Uterus (tissue), 2 donors: ENCODE data around the gene PSMB9.

ENCODE experiments used
- POLR2A ChIP-seq, 2 donors: fragments of 450-650 bp; IDR thresholded peaks; one replicate each; pipeline ENCODE4 v1.6.1; 2016; ENCODE audit warnings: antibody characterized with exemption in 2 of 2, mild to moderate bottlenecking in 1 of 2, moderate library complexity in 1 of 2
- TF ChIP-seq, protein P1 (sequence below), 4 experiments: fragments of 200-600 bp in 2 of 4; fragments of 450-650 bp in 2 of 4; sonication (generic) in 2 of 4; IDR thresholded peaks; one replicate each; pipeline ENCODE4 v1.5.1; 2016 to 2019; ENCODE audit warnings: antibody characterized with exemption in 4 of 4, mild to moderate bottlenecking in 2 of 4, moderate library complexity in 1 of 4

DNA sequence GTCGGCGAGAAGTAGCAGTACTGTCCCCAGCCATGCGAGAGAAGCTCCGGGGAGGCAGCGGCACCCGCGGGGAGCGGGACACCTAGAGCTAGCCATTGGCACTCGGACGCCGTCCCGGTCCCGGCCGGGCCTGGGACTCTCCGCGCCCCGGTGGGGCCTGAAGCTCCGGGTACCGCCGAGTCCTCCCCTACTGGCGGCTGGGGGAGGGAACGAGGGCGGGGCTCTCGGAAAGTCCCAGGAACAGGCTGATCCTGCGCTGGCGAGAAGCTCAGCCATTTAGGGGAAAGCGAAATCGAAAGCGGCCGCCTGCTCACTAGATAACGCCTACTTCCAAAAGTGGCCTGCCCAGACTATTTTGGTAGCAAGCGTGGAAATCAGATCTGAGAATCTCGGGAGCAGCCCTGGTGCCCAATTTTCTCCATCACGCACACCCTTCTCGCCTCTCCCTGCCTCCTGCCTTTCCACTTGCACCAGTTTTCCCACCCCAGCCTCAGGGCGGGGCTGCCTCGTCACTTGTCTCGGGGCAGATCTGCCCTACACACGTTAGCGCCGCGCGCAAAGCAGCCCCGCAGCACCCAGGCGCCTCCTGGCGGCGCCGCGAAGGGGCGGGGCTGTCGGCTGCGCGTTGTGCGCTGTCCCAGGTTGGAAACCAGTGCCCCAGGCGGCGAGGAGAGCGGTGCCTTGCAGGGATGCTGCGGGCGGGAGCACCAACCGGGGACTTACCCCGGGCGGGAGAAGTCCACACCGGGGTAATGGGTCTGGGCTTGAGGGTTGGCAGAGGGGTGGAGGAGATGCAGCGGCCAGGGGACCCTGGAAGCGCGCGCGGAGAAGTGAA is at the start of gene PSMB9, which contains the start of gene TAP1:
- TF ChIP-seq, protein P1, sequence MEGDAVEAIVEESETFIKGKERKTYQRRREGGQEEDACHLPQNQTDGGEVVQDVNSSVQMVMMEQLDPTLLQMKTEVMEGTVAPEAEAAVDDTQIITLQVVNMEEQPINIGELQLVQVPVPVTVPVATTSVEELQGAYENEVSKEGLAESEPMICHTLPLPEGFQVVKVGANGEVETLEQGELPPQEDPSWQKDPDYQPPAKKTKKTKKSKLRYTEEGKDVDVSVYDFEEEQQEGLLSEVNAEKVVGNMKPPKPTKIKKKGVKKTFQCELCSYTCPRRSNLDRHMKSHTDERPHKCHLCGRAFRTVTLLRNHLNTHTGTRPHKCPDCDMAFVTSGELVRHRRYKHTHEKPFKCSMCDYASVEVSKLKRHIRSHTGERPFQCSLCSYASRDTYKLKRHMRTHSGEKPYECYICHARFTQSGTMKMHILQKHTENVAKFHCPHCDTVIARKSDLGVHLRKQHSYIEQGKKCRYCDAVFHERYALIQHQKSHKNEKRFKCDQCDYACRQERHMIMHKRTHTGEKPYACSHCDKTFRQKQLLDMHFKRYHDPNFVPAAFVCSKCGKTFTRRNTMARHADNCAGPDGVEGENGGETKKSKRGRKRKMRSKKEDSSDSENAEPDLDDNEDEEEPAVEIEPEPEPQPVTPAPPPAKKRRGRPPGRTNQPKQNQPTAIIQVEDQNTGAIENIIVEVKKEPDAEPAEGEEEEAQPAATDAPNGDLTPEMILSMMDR (IDR thresholded peaks at IDR 0.05): peak; percentile 88 to 95 (median 92)
- peak; percentile 94 for TF ChIP-seq POLR2A (IDR thresholded peaks at IDR 0.05)
